Neural cell (in vitro differentiated cells): ENCODE data around the gene BAG5. TPM values are rescaled to one million over a fixed set of nuclear protein-coding genes. Genes with fewer than 3 reads are reported as not detected.

ENCODE experiments used
- H2AFZ ChIP-seq: fragments of 200-600, 300-800 bp; sonication (generic), shearing (Covaris generic); 2 replicates; pipeline ENCODE4 v1.6.0; 2014; ENCODE audit warnings: low read depth, mild to moderate bottlenecking, antibody characterized with exemption, low read length, moderate library complexity
- H3F3A ChIP-seq: fragments of 200-600 bp; shearing (Covaris generic); 2 replicates; pipeline ENCODE4 v1.6.1; 2016; ENCODE audit warnings: mild to moderate bottlenecking, moderate library complexity, mixed read lengths, antibody characterized with exemption, low read length; ENCODE audit not compliant: insufficient read depth, poor library complexity, severe bottlenecking
- H3K27ac ChIP-seq: fragments of 200-600, 300-800 bp; sonication (generic), shearing (Covaris generic); 2 replicates; pipeline ENCODE4 v1.5.1; 2014; ENCODE audit warnings: mild to moderate bottlenecking, low read length, moderate library complexity
- H3K27me3 ChIP-seq: fragments of 300-800, 200-600 bp; sonication (generic), shearing (Covaris generic); 2 replicates; pipeline ENCODE4 v1.6.0; 2014; ENCODE audit warnings: mild to moderate bottlenecking, low read depth, low read length, moderate library complexity; ENCODE audit not compliant: insufficient read depth
- H3K36me3 ChIP-seq: fragments of 300-800, 200-600 bp; sonication (generic), shearing (Covaris generic); 2 replicates; pipeline ENCODE4 v1.5.1; 2014; ENCODE audit warnings: mild to moderate bottlenecking, antibody characterized with exemption, low read length, moderate library complexity; ENCODE audit not compliant: insufficient read depth
- H3K4me2 ChIP-seq: fragments of 300-800, 200-600 bp; sonication (generic), shearing (Covaris generic); 2 replicates; pipeline ENCODE4 v1.6.0; 2014; ENCODE audit warnings: mild to moderate bottlenecking, low read length
- H3K4me3 ChIP-seq: fragments of 300-800, 200-600 bp; sonication (generic), shearing (Covaris generic); 2 replicates; pipeline ENCODE4 v1.5.1; 2014; ENCODE audit warnings: mild to moderate bottlenecking, low read length, moderate library complexity
- H3K79me2 ChIP-seq: fragments of 200-600 bp; shearing (Covaris generic); replicated peaks from 2 replicates; pipeline ENCODE4 v1.6.0; 2014; ENCODE audit warnings: mild to moderate bottlenecking, low read length, moderate library complexity; ENCODE audit not compliant: insufficient read depth
- H3K9ac ChIP-seq: fragments of 300-800, 200-600 bp; sonication (generic), shearing (Covaris generic); 2 replicates; pipeline ENCODE4 v1.6.1; 2016; ENCODE audit warnings: mild to moderate bottlenecking, low read length, mixed read lengths
- H3K9me2 ChIP-seq: fragments of 200-600 bp; shearing (Covaris generic); 2 replicates; pipeline ENCODE4 v1.6.1; 2016; ENCODE audit warnings: mild to moderate bottlenecking, low read length, mixed read lengths; ENCODE audit not compliant: insufficient read depth
- H3K9me3 ChIP-seq: fragments of 200-600, 300-800 bp; sonication (generic), shearing (Covaris generic); 2 replicates; pipeline ENCODE4 v1.6.1; 2016; ENCODE audit warnings: mild to moderate bottlenecking, mixed run types, low read length, moderate library complexity, mixed read lengths
- H4K20me1 ChIP-seq: fragments of 200-600 bp; shearing (Covaris generic); 2 replicates; pipeline ENCODE4 v1.6.1; 2016; ENCODE audit warnings: mild to moderate bottlenecking, mixed run types; ENCODE audit not compliant: insufficient read depth
- CTCF ChIP-seq: fragments of 450-650 bp; IDR thresholded peaks from 2 replicates; pipeline ENCODE4 v1.5.1; 2014; ENCODE audit warnings: antibody characterized with exemption, mild to moderate bottlenecking, moderate library complexity; ENCODE audit not compliant: poor library complexity, severe bottlenecking
- EP300 ChIP-seq: fragments of 450-650 bp; conservative IDR thresholded peaks from 2 replicates; pipeline ENCODE4 v1.6.1; 2014; ENCODE audit warnings: antibody characterized with exemption, mild to moderate bottlenecking, moderate library complexity; ENCODE audit not compliant: poor library complexity, severe bottlenecking
- EZH2 ChIP-seq: fragments of 200-600, 300-800 bp; shearing (Covaris generic), sonication (generic); IDR thresholded peaks from 2 replicates; pipeline ENCODE4 v1.6.1; 2014; ENCODE audit warnings: antibody characterized with exemption, low read length, borderline replicate concordance, mild to moderate bottlenecking; ENCODE audit not compliant: insufficient read depth, poor library complexity, severe bottlenecking
- MXI1 ChIP-seq: fragments of 450-650 bp; conservative IDR thresholded peaks from 2 replicates; pipeline ENCODE4 v1.6.1; 2014; ENCODE audit warnings: antibody characterized with exemption, mild to moderate bottlenecking; ENCODE audit not compliant: poor library complexity, severe bottlenecking
- POLR2AphosphoS5 ChIP-seq: IDR thresholded peaks from 2 replicates; pipeline ENCODE4 v1.6.1; 2012
- RAD21 ChIP-seq: fragments of 450-650 bp; conservative IDR thresholded peaks from 2 replicates; pipeline ENCODE4 v1.6.1; 2014; ENCODE audit warnings: antibody characterized with exemption, mild to moderate bottlenecking, moderate library complexity
- REST ChIP-seq: IDR thresholded peaks from 2 replicates; pipeline ENCODE4 v1.6.1; 2012; ENCODE audit warnings: borderline replicate concordance
- SMC3 ChIP-seq: fragments of 450-650 bp; conservative IDR thresholded peaks from 2 replicates; pipeline ENCODE4 v1.6.1; 2014; ENCODE audit warnings: antibody characterized with exemption, mild to moderate bottlenecking, moderate library complexity; ENCODE audit not compliant: poor library complexity
- TAF1 ChIP-seq: IDR thresholded peaks from 2 replicates; pipeline ENCODE4 v1.6.1; 2012; ENCODE audit warnings: low read depth
- polyA plus RNA-seq: library from polyadenylated mRNA; depleted of rRNA; stranded (reverse); fragments of >200 nt; gene quantifications from 2 replicates; pipeline ENCODE4 v1.2.3, GENCODE V29; 2014

BAG5 gene
- polyA plus RNA-seq, 1 donor from 2014 or later, result 25.5 TPM

- Histone ChIP-seq H3F3A (no peaks in the 10 kb centered on the region), H3K9ac (no peak overlapping the region), H3K9me3 (no peaks in the 10 kb centered on the region), H3K4me2 (no peak overlapping the region), H3K9me2 (no peaks in the 10 kb centered on the region), H3K36me3 (no peaks in the 10 kb centered on the region), H3K27me3 (no peaks in the 10 kb centered on the region), H2AFZ (no peak overlapping the region), H3K4me3 (no peak overlapping the region), H3K79me2 (no peaks in the 10 kb centered on the region), H3K27ac (no peak overlapping the region), H4K20me1 (no peaks in the 10 kb centered on the region)
- TF ChIP-seq SMC3 (no peak), POLR2AphosphoS5 (no peak), EZH2 (no peak), MXI1 (no peak), REST (no peak), CTCF (no peak), TAF1 (no peak), EP300 (no peak), RAD21 (no peak)
Observed at GRCh38 chr14:103535081-103535890, 27.2 kb downstream of the BAG5 start.

GRCh38 chr14:103534576-103535061 is 27.8 kb downstream of the BAG5 start:
- no peaks in the 10 kb centered on the region for H3F3A ChIP-seq
- no peak overlapping the region for H3K9ac ChIP-seq
- no peak overlapping the region for H2AFZ ChIP-seq
- no peaks in the 10 kb centered on the region for H3K36me3 ChIP-seq
- TF ChIP-seq REST, result no peak
- TF ChIP-seq MXI1, result no peak
- no peak for TF ChIP-seq EP300
- TF ChIP-seq CTCF, result no peak
- TF ChIP-seq EZH2, result no peak
- no peak overlapping the region for H3K27ac ChIP-seq
- no peaks in the 10 kb centered on the region for H3K27me3 ChIP-seq
- no peaks in the 10 kb centered on the region for H3K9me3 ChIP-seq
- peaks cover 2% of the 10 kb centered on the region for H3K79me2 ChIP-seq
- no peak overlapping the region for H3K4me2 ChIP-seq
- H3K9me2 ChIP-seq, result no peaks in the 10 kb centered on the region
- no peaks in the 10 kb centered on the region for H4K20me1 ChIP-seq
- H3K4me3 ChIP-seq, result no peak overlapping the region
